ENCODE results near the gene CACNA2D4. TPM values are rescaled to one million over a fixed set of nuclear protein-coding genes. Genes with fewer than 3 reads are reported as not detected.

CACNA2D4 gene
- total RNA-seq, 6 experiments from 2014 or later = 0.07 to 0.26 (median 0.23) TPM; not detected in 2

GRCh38 chr12:1922985-1923384 lies 4.5 kb upstream of the CACNA2D4 start:
- TF ChIP-seq CTCF (IDR thresholded peaks at IDR 0.05) = no peak
- Mint-ChIP-seq H3K36me3 (ENCODE audit: low read depth) (no peaks in the 10 kb centered on the region), H3K27me3 (ENCODE audit: insufficient read depth) (peaks cover 45% of the 10 kb centered on the region), H3K4me1 (ENCODE audit: low read depth) (no peaks in the 10 kb centered on the region), H3K9me3 (no peaks in the 10 kb centered on the region), H3K27ac (no peak overlapping the region), H3K4me3 (no peak overlapping the region)
- no peak for DNase-seq

- no peak for TF ChIP-seq CTCF (IDR thresholded peaks at IDR 0.05)
- H3K27me3 Mint-ChIP-seq (ENCODE audit: insufficient read depth) = peaks cover 37% of the 10 kb centered on the region
- no peak overlapping the region for H3K27ac Mint-ChIP-seq
- no peaks in the 10 kb centered on the region for H3K9me3 Mint-ChIP-seq
- H3K36me3 Mint-ChIP-seq (ENCODE audit: low read depth) = no peaks in the 10 kb centered on the region
- no peaks in the 10 kb centered on the region for H3K4me1 Mint-ChIP-seq (ENCODE audit: low read depth)
- no peak for DNase-seq
- no peak overlapping the region for H3K4me3 Mint-ChIP-seq
These were observed 3.7 kb upstream of the CACNA2D4 start for GRCh38 chr12:1922075-1922709.

GRCh38 chr12:1920971-1921370 lies 2.5 kb upstream of the CACNA2D4 start:
- H3K4me3 Mint-ChIP-seq = no peak overlapping the region
- TF ChIP-seq CTCF (IDR thresholded peaks at IDR 0.05) = no peak
- H3K27ac Mint-ChIP-seq = no peak overlapping the region
- peaks cover 34% of the 10 kb centered on the region for H3K27me3 Mint-ChIP-seq (ENCODE audit: insufficient read depth)
- no peak for DNase-seq
- H3K4me1 Mint-ChIP-seq (ENCODE audit: low read depth) = no peaks in the 10 kb centered on the region
- no peaks in the 10 kb centered on the region for H3K36me3 Mint-ChIP-seq (ENCODE audit: low read depth)
- no peaks in the 10 kb centered on the region for H3K9me3 Mint-ChIP-seq

GRCh38 chr12:1920436-1920835 lies 2.0 kb upstream of the CACNA2D4 start:
- H3K4me3 Mint-ChIP-seq = no peak overlapping the region
- H3K4me1 Mint-ChIP-seq (ENCODE audit: low read depth) = no peaks in the 10 kb centered on the region
- no peaks in the 10 kb centered on the region for H3K9me3 Mint-ChIP-seq
- H3K27ac Mint-ChIP-seq = no peak overlapping the region
- H3K27me3 Mint-ChIP-seq (ENCODE audit: insufficient read depth) = peaks cover 35% of the 10 kb centered on the region
- H3K36me3 Mint-ChIP-seq (ENCODE audit: low read depth) = no peaks in the 10 kb centered on the region
- TF ChIP-seq CTCF (IDR thresholded peaks at IDR 0.05) = no peak
- DNase-seq = no peak

- no peaks in the 10 kb centered on the region for H3K4me1 Mint-ChIP-seq (ENCODE audit: low read depth)
- peaks cover 30% of the 10 kb centered on the region for H3K27me3 Mint-ChIP-seq (ENCODE audit: insufficient read depth)
- no peak overlapping the region for H3K4me3 Mint-ChIP-seq
- no peak for DNase-seq
- H3K27ac Mint-ChIP-seq = no peak overlapping the region
- no peaks in the 10 kb centered on the region for H3K36me3 Mint-ChIP-seq (ENCODE audit: low read depth)
- H3K9me3 Mint-ChIP-seq = no peaks in the 10 kb centered on the region
- no peak for TF ChIP-seq CTCF (IDR thresholded peaks at IDR 0.05)
These were observed 1.3 kb upstream of the CACNA2D4 start for GRCh38 chr12:1919763-1920162.
